Skeletal muscle satellite cell (primary cell): ENCODE data around the gene ASL.
"Not testable (repeated sequence)": the region's sequence is repeated elsewhere in the genome, so short reads cannot be mapped to it uniquely, and the experiment has no call there.

Experiments
- H3K27me3 ChIP-seq: 2 replicates; pipeline ENCODE4 v1.7.0; 2013; ENCODE audit warnings: low read length; ENCODE audit not compliant: control insufficient read depth, insufficient read depth
- H3K36me3 ChIP-seq: 2 replicates; pipeline ENCODE4 v1.7.0; 2013; ENCODE audit warnings: mild to moderate bottlenecking, control low read depth, low read length; ENCODE audit not compliant: insufficient read depth
- H3K4me1 ChIP-seq: 2 replicates; pipeline ENCODE4 v1.7.0; 2013; ENCODE audit warnings: low read length; ENCODE audit not compliant: control insufficient read depth, insufficient read depth
- H3K4me2 ChIP-seq: 2 replicates; pipeline ENCODE4 v1.7.0; 2013; ENCODE audit warnings: mild to moderate bottlenecking, low read length
- H3K4me3 ChIP-seq: 2 replicates; pipeline ENCODE4 v1.7.0; 2013; ENCODE audit warnings: low read length
- H3K9ac ChIP-seq: 2 replicates; pipeline ENCODE4 v1.7.0; 2013; ENCODE audit warnings: mild to moderate bottlenecking, low read depth, low read length, moderate library complexity
- H3K9me3 ChIP-seq: replicated peaks from 2 replicates; pipeline ENCODE4 v1.7.0; 2013; ENCODE audit warnings: mild to moderate bottlenecking, control low read depth, low read length

Gene ASL

GRCh38 chr7:66125781-66126352 lies 50.2 kb downstream of the ASL start:
- not testable (repeated sequence) for H3K9me3 ChIP-seq, H3K4me2 ChIP-seq, H3K27me3 ChIP-seq, H3K9ac ChIP-seq, H3K36me3 ChIP-seq, H3K4me3 ChIP-seq
- peaks cover 13% of the 10 kb centered on the region for H3K4me1 ChIP-seq

- H3K27me3 ChIP-seq, H3K4me2 ChIP-seq, H3K9me3 ChIP-seq, H3K9ac ChIP-seq, H3K4me3 ChIP-seq: not testable (repeated sequence)
- Histone ChIP-seq H3K4me1 (peaks cover 13% of the 10 kb centered on the region), H3K36me3 (peaks cover 19% of the 10 kb centered on the region)
Observed at GRCh38 chr7:66127172-66127571, 51.6 kb downstream of the ASL start.

GRCh38 chr7:66138994-66139752 lies 63.6 kb downstream of the ASL start:
- no peak overlapping the region for H3K4me2 ChIP-seq
- no peak overlapping the region for H3K4me3 ChIP-seq
- H3K27me3 ChIP-seq, result no peaks in the 10 kb centered on the region
- no peak overlapping the region for H3K9ac ChIP-seq
- H3K36me3 ChIP-seq, result peaks cover 54% of the 10 kb centered on the region
- H3K4me1 ChIP-seq, result peaks cover 19% of the 10 kb centered on the region
- no peaks in the 10 kb centered on the region for H3K9me3 ChIP-seq

- H3K36me3 ChIP-seq, result peaks cover 53% of the 10 kb centered on the region
Observed at GRCh38 chr7:66140924-66141323, 65.3 kb downstream of the ASL start.

GRCh38 chr7:66142334-66142733 lies 66.7 kb downstream of the ASL start:
- Histone ChIP-seq H3K36me3 (peaks cover 53% of the 10 kb centered on the region), H3K4me1 (peaks cover 26% of the 10 kb centered on the region), H3K27me3 (no peaks in the 10 kb centered on the region), H3K4me2 (no peak overlapping the region), H3K4me3 (no peak overlapping the region), H3K9me3 (no peaks in the 10 kb centered on the region), H3K9ac (no peak overlapping the region)

More at GRCh38 chr7:66140924-66141323, 65.3 kb downstream of the ASL start:
- Histone ChIP-seq H3K27me3 (no peaks in the 10 kb centered on the region), H3K9ac (no peak overlapping the region), H3K4me3 (no peak overlapping the region), H3K9me3 (no peaks in the 10 kb centered on the region), H3K4me2 (no peak overlapping the region), H3K4me1 (peaks cover 19% of the 10 kb centered on the region)

GRCh38 chr7:66142996-66143395 lies 67.4 kb downstream of the ASL start:
- H3K9me3 ChIP-seq, result no peaks in the 10 kb centered on the region
- H3K4me3 ChIP-seq, result no peak overlapping the region
- H3K9ac ChIP-seq, result no peak overlapping the region
- no peak overlapping the region for H3K4me2 ChIP-seq
- peaks cover 28% of the 10 kb centered on the region for H3K4me1 ChIP-seq
- H3K36me3 ChIP-seq, result peaks cover 54% of the 10 kb centered on the region
- no peaks in the 10 kb centered on the region for H3K27me3 ChIP-seq
